Neural crest cell (in vitro differentiated cells): ENCODE data around the gene SEMA6A. TPM values are rescaled to one million over a fixed set of nuclear protein-coding genes. Genes with fewer than 3 reads are reported as not detected.

Experiments
- DNase-seq: peaks from one replicate; pipeline ENCODE4 v3.0.0; 2021; ENCODE audit warnings: low read depth, mixed read lengths, low spot score
- H3K27ac Mint-ChIP-seq: one replicate; pipeline ENCODE4 v1.8.0; 2021; ENCODE audit warnings: mild to moderate bottlenecking, mixed read lengths; ENCODE audit not compliant: unreplicated experiment
- H3K27me3 Mint-ChIP-seq: 2 replicates; pipeline ENCODE4 v1.8.0; 2021; ENCODE audit warnings: low read depth, mild to moderate bottlenecking, mixed read lengths
- H3K36me3 Mint-ChIP-seq: 2 replicates; pipeline ENCODE4 v1.8.0; 2021; ENCODE audit warnings: low read depth, mild to moderate bottlenecking, mixed read lengths
- H3K4me1 Mint-ChIP-seq: 2 replicates; pipeline ENCODE4 v1.8.0; 2021; ENCODE audit warnings: mixed read lengths
- H3K4me3 Mint-ChIP-seq: one replicate; pipeline ENCODE4 v1.8.0; 2021; ENCODE audit warnings: mild to moderate bottlenecking, mixed read lengths
- H3K9me3 Mint-ChIP-seq: 2 replicates; pipeline ENCODE4 v1.8.0; 2021; ENCODE audit warnings: mixed read lengths
- CTCF ChIP-seq: fragments of 200-600 bp; sonication (generic); conservative IDR thresholded peaks from 2 replicates; pipeline ENCODE4 v1.5.0; 2021; ENCODE audit warnings: antibody characterized with exemption, mild to moderate bottlenecking
- long read RNA-seq: library from polyadenylated mRNA; unstranded; transcript quantifications from one replicate; pipeline ENCODE4 v2.0.0, GENCODE V29; 2020
- total RNA-seq: library from RNA; stranded (reverse); gene quantifications from 2 replicates; pipeline ENCODE4 v1.2.1, GENCODE V29; 2021

SEMA6A gene
- total RNA-seq = 30.0 and 34.0 TPM in 2 replicates
- long read RNA-seq, partial matches to known transcripts = 1 of 5 reads
- long read RNA-seq, other reads (novel, unspliced or antisense) = 4 of 5 reads

GRCh38 chr5:116574367-116575325 is at the start of gene SEMA6A:
TSS of gene SEMA6A (minus strand) at chr5:116574823. CDS start at chr5:116504944, 69,879 bp downstream.
- peaks cover 34% of the 10 kb centered on the region for H3K4me1 Mint-ChIP-seq

GRCh38 chr5:116622375-116623050 is 47.9 kb upstream of the SEMA6A start:
- Mint-ChIP-seq H3K4me3 (no peak overlapping the region), H3K27ac (no peak overlapping the region), H3K4me1 (peaks cover 5% of the 10 kb centered on the region), H3K9me3 (no peaks in the 10 kb centered on the region), H3K36me3 (no peaks in the 10 kb centered on the region), H3K27me3 (no peaks in the 10 kb centered on the region)
- TF ChIP-seq CTCF = no peak
- DNase-seq = no peak

More at GRCh38 chr5:116574367-116575325, at the start of gene SEMA6A:
- DNase-seq = peak; percentile 94
- Mint-ChIP-seq H3K4me3 (peak within 1 kb of the TSS; percentile 99), H3K27me3 (peaks cover 45% of the 10 kb centered on the region), H3K27ac (peak within 1 kb of the TSS; percentile 86), H3K9me3 (no peaks in the 10 kb centered on the region), H3K36me3 (no peaks in the 10 kb centered on the region)
- TF ChIP-seq CTCF = peak; percentile 37

- no peak for DNase-seq
- Mint-ChIP-seq H3K27ac (no peak overlapping the region), H3K9me3 (no peaks in the 10 kb centered on the region), H3K27me3 (no peaks in the 10 kb centered on the region), H3K4me3 (no peak overlapping the region), H3K36me3 (no peaks in the 10 kb centered on the region), H3K4me1 (peaks cover 5% of the 10 kb centered on the region)
- no peak for TF ChIP-seq CTCF
Measured at GRCh38 chr5:116621599-116621998, 47.0 kb upstream of the SEMA6A start.

- Mint-ChIP-seq H3K4me3 (no peak overlapping the region), H3K4me1 (peaks cover 16% of the 10 kb centered on the region), H3K27ac (no peak overlapping the region), H3K36me3 (no peaks in the 10 kb centered on the region), H3K9me3 (no peaks in the 10 kb centered on the region), H3K27me3 (no peaks in the 10 kb centered on the region)
- DNase-seq = no peak
- no peak for TF ChIP-seq CTCF
Measured at GRCh38 chr5:116616876-116617275, 42.3 kb upstream of the SEMA6A start.

GRCh38 chr5:116614603-116614920 is 39.9 kb upstream of the SEMA6A start:
- H3K4me1 Mint-ChIP-seq = peaks cover 11% of the 10 kb centered on the region
- no peak for TF ChIP-seq CTCF

More at GRCh38 chr5:116614603-116614920, 39.9 kb upstream of the SEMA6A start:
- Mint-ChIP-seq H3K27ac (no peak overlapping the region), H3K27me3 (no peaks in the 10 kb centered on the region), H3K4me3 (no peak overlapping the region), H3K36me3 (no peaks in the 10 kb centered on the region), H3K9me3 (no peaks in the 10 kb centered on the region)
- DNase-seq = no peak
